Measurements from ENCODE around the gene PAFAH1B1.
"Not testable (repeated sequence)": the region's sequence is repeated elsewhere in the genome, so short reads cannot be mapped to it uniquely, and the experiment has no call there.

PAFAH1B1 gene

DNA sequence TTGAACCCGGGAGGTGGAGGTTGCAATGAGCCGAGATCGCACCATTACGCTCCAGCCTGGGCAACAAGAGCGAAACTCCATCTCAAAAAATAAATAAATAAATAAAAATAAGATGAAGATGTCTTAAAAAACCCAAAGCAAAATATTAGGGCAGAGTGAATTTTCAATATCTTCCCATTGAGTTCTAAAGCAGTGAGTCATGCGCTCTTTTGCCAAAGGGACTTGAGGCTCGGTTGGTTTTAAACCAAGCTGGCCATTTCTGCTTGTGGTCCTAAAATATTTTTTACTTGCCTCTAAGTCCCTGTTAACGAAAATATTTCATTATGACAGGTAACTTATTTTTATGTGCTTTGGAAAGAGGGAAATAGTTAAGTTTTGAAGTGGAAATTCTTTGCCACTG is 4.7 kb downstream of the PAFAH1B1 start:
- Histone ChIP-seq H3K27me3 (ENCODE audit: control insufficient read depth in 1 of 2, insufficient read depth in 2 of 2, low read length in 2 of 2) (no peaks in the 10 kb centered on the region), H3K9me3 (ENCODE audit: low read length) (no peaks in the 10 kb centered on the region), H3K4me1 (ENCODE audit: insufficient read depth, low read length) (peaks cover 45% of the 10 kb centered on the region), H3K36me3 (ENCODE audit: insufficient read depth, low read length) (no peaks in the 10 kb centered on the region), H3K4me3 (ENCODE audit: low read depth in 1 of 2, low read length in 2 of 2) (no peak overlapping the region), H3K27ac (ENCODE audit: low read depth, low read length) (no peak overlapping the region), H3K9ac (ENCODE audit: low read length) (no peak overlapping the region)

DNA sequence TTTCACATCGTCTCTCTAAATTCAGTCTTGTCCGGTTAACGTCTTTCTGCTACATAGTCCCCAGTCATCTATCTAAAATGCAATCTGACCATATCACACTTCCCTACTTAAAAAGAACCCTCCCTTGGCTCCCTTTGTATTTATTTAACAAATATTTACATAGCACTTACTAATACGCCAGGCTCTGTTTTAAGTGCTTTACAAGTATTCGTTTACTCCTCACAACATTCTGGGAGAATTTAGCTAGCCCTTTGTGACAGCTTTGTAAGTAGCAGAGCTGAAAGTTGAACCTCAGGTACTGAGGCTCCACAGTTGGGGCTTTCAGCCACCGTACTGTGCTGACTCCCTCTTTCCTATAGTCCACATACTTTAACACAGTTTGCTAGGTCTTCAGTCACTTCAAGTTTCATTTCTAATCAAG is 9.2 kb downstream of the PAFAH1B1 start:
- no peak overlapping the region for H3K4me3 ChIP-seq (ENCODE audit: low read depth in 1 of 2, low read length in 2 of 2)
- no peak overlapping the region for H3K9ac ChIP-seq (ENCODE audit: low read length)
- no peaks in the 10 kb centered on the region for H3K36me3 ChIP-seq (ENCODE audit: insufficient read depth, low read length)
- no peak overlapping the region for H3K27ac ChIP-seq (ENCODE audit: low read depth, low read length)
- H3K4me1 ChIP-seq (ENCODE audit: insufficient read depth, low read length) = peaks cover 29% of the 10 kb centered on the region
- no peaks in the 10 kb centered on the region for H3K27me3 ChIP-seq (ENCODE audit: control insufficient read depth in 1 of 2, insufficient read depth in 2 of 2, low read length in 2 of 2)
- no peaks in the 10 kb centered on the region for H3K9me3 ChIP-seq (ENCODE audit: low read length)

GRCh38 chr17:2608350-2608913 is 15.0 kb downstream of the PAFAH1B1 start:
- Histone ChIP-seq H3K4me3 (ENCODE audit: low read depth in 1 of 2, low read length in 2 of 2) (no peak overlapping the region), H3K36me3 (ENCODE audit: insufficient read depth, low read length) (no peaks in the 10 kb centered on the region), H3K9me3 (ENCODE audit: low read length) (no peaks in the 10 kb centered on the region), H3K9ac (ENCODE audit: low read length) (no peak overlapping the region), H3K27ac (ENCODE audit: low read depth, low read length) (no peak overlapping the region), H3K4me1 (ENCODE audit: insufficient read depth, low read length) (peaks cover 17% of the 10 kb centered on the region), H3K27me3 (ENCODE audit: control insufficient read depth in 1 of 2, insufficient read depth in 2 of 2, low read length in 2 of 2) (no peaks in the 10 kb centered on the region)

- Histone ChIP-seq H3K27me3 (ENCODE audit: control insufficient read depth in 1 of 2, insufficient read depth in 2 of 2, low read length in 2 of 2) (no peaks in the 10 kb centered on the region), H3K4me3 (ENCODE audit: low read depth in 1 of 2, low read length in 2 of 2) (no peak overlapping the region), H3K9me3 (ENCODE audit: low read length) (no peaks in the 10 kb centered on the region), H3K4me1 (ENCODE audit: insufficient read depth, low read length) (peaks cover 17% of the 10 kb centered on the region), H3K9ac (ENCODE audit: low read length) (no peak overlapping the region), H3K27ac (ENCODE audit: low read depth, low read length) (no peak overlapping the region), H3K36me3 (ENCODE audit: insufficient read depth, low read length) (no peaks in the 10 kb centered on the region)
Observed at GRCh38 chr17:2609091-2609490, 15.6 kb downstream of the PAFAH1B1 start.

GRCh38 chr17:2610195-2611175 is 17.0 kb downstream of the PAFAH1B1 start:
- H3K4me1 ChIP-seq (ENCODE audit: insufficient read depth, low read length) = peaks cover 12% of the 10 kb centered on the region
- H3K27me3 ChIP-seq (ENCODE audit: control insufficient read depth in 1 of 2, insufficient read depth in 2 of 2, low read length in 2 of 2) = no peaks in the 10 kb centered on the region
- H3K36me3 ChIP-seq (ENCODE audit: insufficient read depth, low read length) = no peaks in the 10 kb centered on the region
- H3K4me3 ChIP-seq (ENCODE audit: low read depth in 1 of 2, low read length in 2 of 2) = no peak overlapping the region
- H3K9ac ChIP-seq (ENCODE audit: low read length) = no peak overlapping the region
- no peaks in the 10 kb centered on the region for H3K9me3 ChIP-seq (ENCODE audit: low read length)
- H3K27ac ChIP-seq (ENCODE audit: low read depth, low read length) = no peak overlapping the region

DNA sequence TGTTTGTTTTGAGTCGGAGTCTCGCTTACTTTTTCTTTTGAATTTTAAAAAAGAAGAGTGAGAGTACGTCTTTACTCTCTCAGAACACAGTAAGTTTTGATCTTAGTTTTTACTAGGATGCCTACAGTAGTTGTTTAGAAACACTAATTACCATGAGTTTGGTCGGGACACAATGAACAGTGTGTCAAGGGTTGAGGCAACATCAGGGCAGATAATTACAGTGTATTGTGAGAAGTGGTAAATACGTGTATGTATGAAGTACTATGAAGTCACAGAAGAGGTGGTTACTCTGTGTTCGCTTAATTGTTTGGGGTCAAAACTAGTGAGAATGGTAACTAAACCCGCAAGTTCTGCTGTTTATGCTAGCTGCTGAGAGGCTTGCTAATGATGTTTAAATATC is 18.2 kb downstream of the PAFAH1B1 start:
- Histone ChIP-seq H3K9ac (ENCODE audit: low read length) (no peak overlapping the region), H3K27me3 (ENCODE audit: control insufficient read depth in 1 of 2, insufficient read depth in 2 of 2, low read length in 2 of 2) (no peaks in the 10 kb centered on the region), H3K4me3 (ENCODE audit: low read depth in 1 of 2, low read length in 2 of 2) (no peak overlapping the region), H3K9me3 (ENCODE audit: low read length) (no peaks in the 10 kb centered on the region), H3K27ac (ENCODE audit: low read depth, low read length) (no peak overlapping the region), H3K36me3 (ENCODE audit: insufficient read depth, low read length) (no peaks in the 10 kb centered on the region), H3K4me1 (ENCODE audit: insufficient read depth, low read length) (peaks cover 12% of the 10 kb centered on the region)

GRCh38 chr17:2612630-2613029 is 19.2 kb downstream of the PAFAH1B1 start:
- Histone ChIP-seq H3K36me3 (ENCODE audit: insufficient read depth, low read length) (no peaks in the 10 kb centered on the region), H3K27me3 (ENCODE audit: control insufficient read depth in 1 of 2, insufficient read depth in 2 of 2, low read length in 2 of 2) (no peaks in the 10 kb centered on the region), H3K4me1 (ENCODE audit: insufficient read depth, low read length) (peaks cover 12% of the 10 kb centered on the region), H3K4me3 (ENCODE audit: low read depth in 1 of 2, low read length in 2 of 2) (no peak overlapping the region), H3K9ac (ENCODE audit: low read length) (no peak overlapping the region), H3K9me3 (ENCODE audit: low read length) (no peaks in the 10 kb centered on the region), H3K27ac (ENCODE audit: low read depth, low read length) (no peak overlapping the region)

DNA sequence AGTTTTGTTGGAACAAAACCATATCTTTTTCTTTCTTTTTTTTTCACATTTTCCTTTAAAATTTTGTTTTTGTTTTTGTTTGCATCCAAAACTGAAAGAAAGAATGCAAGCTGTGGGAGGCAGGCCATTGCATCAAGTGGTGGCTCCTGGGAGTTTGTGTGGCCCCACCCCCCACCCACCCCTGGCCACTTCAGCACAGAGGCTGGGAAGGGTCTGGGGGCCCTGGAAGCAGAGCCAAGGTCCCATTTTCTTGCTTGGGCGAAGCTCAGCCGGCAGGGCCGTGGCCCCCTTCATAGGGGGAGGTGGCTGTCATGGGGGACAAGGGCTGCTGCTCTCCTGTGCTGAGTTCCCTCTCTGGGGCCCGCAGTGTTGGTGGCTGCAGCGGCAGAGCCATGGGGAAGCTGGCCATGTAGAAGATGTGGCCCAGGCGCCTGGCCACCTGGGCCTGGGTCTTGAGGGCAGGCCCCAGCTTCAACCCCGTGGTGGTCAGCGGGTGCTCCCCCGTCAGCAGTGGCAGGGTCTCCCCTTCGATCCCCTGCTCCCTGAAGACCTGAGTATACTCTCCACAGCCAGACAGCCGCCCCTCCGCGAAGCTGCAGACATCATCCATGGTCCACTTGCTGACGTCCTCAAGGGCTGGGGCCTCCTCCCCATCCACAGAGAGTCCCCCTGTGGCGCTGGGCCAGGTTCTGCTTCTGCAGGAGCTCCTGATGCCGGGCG is 19.8 kb downstream of the PAFAH1B1 start:
- H3K9ac ChIP-seq (ENCODE audit: low read length) = no peak overlapping the region
- H3K4me1 ChIP-seq (ENCODE audit: insufficient read depth, low read length) = peaks cover 12% of the 10 kb centered on the region
- no peaks in the 10 kb centered on the region for H3K36me3 ChIP-seq (ENCODE audit: insufficient read depth, low read length)
- H3K27me3 ChIP-seq (ENCODE audit: control insufficient read depth in 1 of 2, insufficient read depth in 2 of 2, low read length in 2 of 2) = no peaks in the 10 kb centered on the region
- H3K27ac ChIP-seq (ENCODE audit: low read depth, low read length) = no peak overlapping the region
- no peak overlapping the region for H3K4me3 ChIP-seq (ENCODE audit: low read depth in 1 of 2, low read length in 2 of 2)
- no peaks in the 10 kb centered on the region for H3K9me3 ChIP-seq (ENCODE audit: low read length)

- Histone ChIP-seq H3K36me3 (ENCODE audit: insufficient read depth, low read length) (no peaks in the 10 kb centered on the region), H3K27ac (ENCODE audit: low read depth, low read length) (no peak overlapping the region), H3K9me3 (ENCODE audit: low read length) (no peaks in the 10 kb centered on the region), H3K4me1 (ENCODE audit: insufficient read depth, low read length) (peaks cover 5% of the 10 kb centered on the region), H3K27me3 (ENCODE audit: control insufficient read depth in 1 of 2, insufficient read depth in 2 of 2, low read length in 2 of 2) (no peaks in the 10 kb centered on the region), H3K9ac (ENCODE audit: low read length) (no peak overlapping the region), H3K4me3 (ENCODE audit: low read depth in 1 of 2, low read length in 2 of 2) (no peak overlapping the region)
Observed at GRCh38 chr17:2615882-2616281, 22.4 kb downstream of the PAFAH1B1 start.

DNA sequence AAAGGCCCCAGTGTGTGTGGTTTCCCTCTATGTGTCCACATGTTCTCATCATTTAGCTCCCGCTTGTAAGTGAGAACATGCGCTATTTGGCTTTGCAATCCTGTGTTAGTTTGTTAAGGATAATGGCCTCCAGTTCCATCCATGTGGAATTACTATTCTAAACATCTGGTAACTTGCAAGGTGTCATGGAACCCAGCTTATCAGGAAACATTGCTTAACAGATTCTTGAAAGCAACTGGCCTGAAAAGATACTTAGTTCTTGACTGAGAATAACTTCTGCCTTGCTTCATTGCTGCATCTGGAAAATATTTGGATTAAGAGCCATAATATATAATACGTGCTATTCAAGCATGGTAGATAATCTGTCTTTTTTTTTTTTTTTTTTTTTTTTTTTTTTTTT is 27.8 kb downstream of the PAFAH1B1 start:
- Histone ChIP-seq H3K9ac (ENCODE audit: low read length) (no peak overlapping the region), H3K27me3 (ENCODE audit: control insufficient read depth in 1 of 2, insufficient read depth in 2 of 2, low read length in 2 of 2) (no peaks in the 10 kb centered on the region), H3K4me3 (ENCODE audit: low read depth in 1 of 2, low read length in 2 of 2) (no peak overlapping the region), H3K36me3 (ENCODE audit: insufficient read depth, low read length) (no peaks in the 10 kb centered on the region), H3K9me3 (ENCODE audit: low read length) (no peaks in the 10 kb centered on the region), H3K4me1 (ENCODE audit: insufficient read depth, low read length) (peaks cover 19% of the 10 kb centered on the region), H3K27ac (ENCODE audit: low read depth, low read length) (no peak overlapping the region)

DNA sequence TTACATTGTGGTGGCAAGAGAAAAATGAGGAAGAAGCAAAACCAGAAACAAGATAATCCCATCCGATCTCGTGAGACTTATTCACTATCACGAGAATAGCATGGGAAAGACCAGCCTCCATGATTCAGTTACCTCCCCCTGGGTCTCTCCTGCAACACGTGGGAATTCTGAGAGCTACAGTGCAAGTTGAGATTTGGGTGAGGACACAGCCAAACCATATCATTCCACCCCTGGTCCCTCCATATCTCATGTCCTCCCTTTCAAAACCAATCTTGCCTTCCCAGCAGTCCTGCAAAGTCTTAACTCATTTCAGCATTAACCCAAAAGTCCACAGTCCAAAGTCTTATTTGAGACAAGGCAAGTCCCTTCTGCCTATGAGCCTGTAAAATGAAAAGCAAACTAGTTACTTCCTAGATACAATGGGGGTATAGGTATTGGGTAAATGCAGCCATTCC is 28.5 kb downstream of the PAFAH1B1 start:
- not testable (repeated sequence) for H3K27ac ChIP-seq (ENCODE audit: low read depth, low read length); H3K27me3 ChIP-seq (ENCODE audit: control insufficient read depth in 1 of 2, insufficient read depth in 2 of 2, low read length in 2 of 2); H3K9me3 ChIP-seq (ENCODE audit: low read length); H3K9ac ChIP-seq (ENCODE audit: low read length); H3K36me3 ChIP-seq (ENCODE audit: insufficient read depth, low read length); H3K4me3 ChIP-seq (ENCODE audit: low read depth in 1 of 2, low read length in 2 of 2)
- H3K4me1 ChIP-seq (ENCODE audit: insufficient read depth, low read length) = peaks cover 19% of the 10 kb centered on the region
